Measurements from ENCODE around the gene GRPR. TPM values are rescaled to one million over a fixed set of nuclear protein-coding genes. Genes with fewer than 3 reads are reported as not detected.

The GRPR gene
- total RNA-seq, result not detected

DNA sequence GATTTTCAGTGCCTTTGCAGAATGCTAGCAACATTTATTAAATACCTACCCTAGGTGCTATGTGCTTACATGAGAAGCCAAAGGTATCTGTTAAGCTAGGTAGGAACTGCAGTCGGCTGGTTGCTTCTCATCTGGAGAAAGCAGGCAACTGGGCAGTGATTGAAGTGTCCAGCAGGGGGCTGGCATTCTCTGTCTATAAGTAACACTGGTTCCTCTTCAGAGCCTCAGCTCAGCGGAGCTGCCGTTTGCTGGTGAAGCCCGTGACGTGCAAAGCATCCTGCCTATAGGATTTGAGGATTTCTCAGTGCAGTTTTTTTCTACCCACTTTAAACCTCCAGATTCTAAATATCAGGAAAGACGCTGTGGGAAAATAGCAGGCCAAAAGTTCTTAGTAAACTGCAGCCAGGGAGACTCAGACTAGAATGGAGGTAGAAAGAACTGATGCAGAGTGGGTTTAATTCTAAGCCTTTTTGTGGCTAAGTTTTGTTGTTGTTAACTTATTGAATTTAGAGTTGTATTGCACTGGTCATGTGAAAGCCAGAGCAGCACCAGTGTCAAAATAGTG is at the start of gene GRPR:
TSS of gene GRPR (plus strand) at position 344 of the 565 bp plus-strand sequence. CDS start 389 bp downstream, outside the sequence.
- no peaks in the 10 kb centered on the region for H3K27me3 ChIP-seq
- no peaks in the 10 kb centered on the region for H3K36me3 ChIP-seq
- H3K9me3 ChIP-seq, result no peaks in the 10 kb centered on the region
- no peak for DNase-seq (ENCODE audit: extremely low spot score in 2 of 2)
- no peak within 1 kb of the TSS for H3K27ac ChIP-seq
- TF ChIP-seq, protein P1, sequence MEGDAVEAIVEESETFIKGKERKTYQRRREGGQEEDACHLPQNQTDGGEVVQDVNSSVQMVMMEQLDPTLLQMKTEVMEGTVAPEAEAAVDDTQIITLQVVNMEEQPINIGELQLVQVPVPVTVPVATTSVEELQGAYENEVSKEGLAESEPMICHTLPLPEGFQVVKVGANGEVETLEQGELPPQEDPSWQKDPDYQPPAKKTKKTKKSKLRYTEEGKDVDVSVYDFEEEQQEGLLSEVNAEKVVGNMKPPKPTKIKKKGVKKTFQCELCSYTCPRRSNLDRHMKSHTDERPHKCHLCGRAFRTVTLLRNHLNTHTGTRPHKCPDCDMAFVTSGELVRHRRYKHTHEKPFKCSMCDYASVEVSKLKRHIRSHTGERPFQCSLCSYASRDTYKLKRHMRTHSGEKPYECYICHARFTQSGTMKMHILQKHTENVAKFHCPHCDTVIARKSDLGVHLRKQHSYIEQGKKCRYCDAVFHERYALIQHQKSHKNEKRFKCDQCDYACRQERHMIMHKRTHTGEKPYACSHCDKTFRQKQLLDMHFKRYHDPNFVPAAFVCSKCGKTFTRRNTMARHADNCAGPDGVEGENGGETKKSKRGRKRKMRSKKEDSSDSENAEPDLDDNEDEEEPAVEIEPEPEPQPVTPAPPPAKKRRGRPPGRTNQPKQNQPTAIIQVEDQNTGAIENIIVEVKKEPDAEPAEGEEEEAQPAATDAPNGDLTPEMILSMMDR (IDR thresholded peaks at IDR 0.05), result peak in 2 of 3 experiments; percentile 40 to 47
- TF ChIP-seq POLR2A (IDR thresholded peaks at IDR 0.05), result no peak
- no peak within 1 kb of the TSS for H3K4me3 ChIP-seq
- H3K4me1 ChIP-seq, result no peaks in the 10 kb centered on the region
- intact Hi-C loops (cut with DNase I), result no loop called here

DNA sequence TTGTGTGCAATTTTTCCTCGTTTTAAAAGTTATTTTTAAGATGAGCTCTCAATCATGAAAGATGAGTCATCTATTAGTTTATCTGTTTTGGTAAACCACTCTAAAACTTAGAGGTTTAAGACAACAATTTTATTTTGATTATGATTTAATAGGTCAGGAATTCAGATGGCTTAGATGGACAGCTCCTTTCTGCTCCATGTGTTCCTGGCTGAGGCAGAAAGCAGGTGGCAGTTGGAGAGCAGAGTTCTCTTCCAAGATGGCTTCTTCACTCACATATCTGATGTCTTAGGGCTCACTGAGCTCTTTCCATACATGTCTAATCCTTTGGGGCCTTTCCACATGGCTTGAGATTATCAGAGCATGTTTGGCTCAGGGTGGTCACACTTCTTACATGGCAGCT is 48.3 kb upstream of the GRPR start:
- no peaks in the 10 kb centered on the region for H3K27me3 ChIP-seq
- intact Hi-C loops (cut with DNase I), result no loop called here

GRCh38 chrX:16076834-16077233 is 46.5 kb upstream of the GRPR start:
- intact Hi-C loops (cut with DNase I), result no loop called here
- Histone ChIP-seq H3K9me3 (no peaks in the 10 kb centered on the region), H3K4me3 (no peak overlapping the region), H3K36me3 (no peaks in the 10 kb centered on the region), H3K27me3 (no peaks in the 10 kb centered on the region), H3K4me1 (no peaks in the 10 kb centered on the region), H3K27ac (no peak overlapping the region)
- TF ChIP-seq POLR2A (IDR thresholded peaks at IDR 0.05) (no peak), POLR2AphosphoS5 (IDR thresholded peaks at IDR 0.05; ENCODE audit: insufficient read depth in 1 of 2, low read depth in 1 of 2) (no peak)
- TF ChIP-seq, protein P1 (IDR thresholded peaks at IDR 0.05), result no peak
- DNase-seq (ENCODE audit: extremely low spot score in 2 of 2), result no peak

More for the DNA sequence above, 48.3 kb upstream of the GRPR start:
- TF ChIP-seq, protein P1 (IDR thresholded peaks at IDR 0.05), result no peak
- no peak for TF ChIP-seq POLR2A (IDR thresholded peaks at IDR 0.05)
- no peak for TF ChIP-seq POLR2AphosphoS5 (IDR thresholded peaks at IDR 0.05; ENCODE audit: insufficient read depth in 1 of 2, low read depth in 1 of 2)
- no peak for DNase-seq (ENCODE audit: extremely low spot score in 2 of 2)
- Histone ChIP-seq H3K4me3 (no peak overlapping the region), H3K9me3 (no peaks in the 10 kb centered on the region), H3K4me1 (no peaks in the 10 kb centered on the region), H3K36me3 (no peaks in the 10 kb centered on the region), H3K27ac (no peak overlapping the region)

DNA sequence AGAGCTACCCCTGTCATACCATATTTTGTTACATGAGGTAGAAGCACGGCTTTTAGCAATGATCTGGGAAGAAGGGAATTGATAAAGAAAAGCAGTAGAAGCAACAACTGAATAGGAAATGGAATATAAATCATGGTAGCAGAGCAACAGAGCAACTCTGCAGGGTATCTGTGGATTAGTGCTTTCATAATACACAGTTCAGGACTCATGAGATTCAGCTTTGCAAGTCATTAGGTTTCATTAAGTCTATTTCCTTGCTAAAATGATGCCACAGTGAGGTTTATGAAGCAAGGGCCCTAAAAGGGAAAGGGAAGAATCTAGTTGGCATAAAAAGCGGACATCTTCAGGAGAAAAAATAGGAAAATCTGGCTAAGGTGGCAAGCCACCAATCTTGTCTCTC is 45.6 kb upstream of the GRPR start:
- H3K4me1 ChIP-seq, result no peaks in the 10 kb centered on the region
- no peak for DNase-seq (ENCODE audit: extremely low spot score in 2 of 2)
- H3K9me3 ChIP-seq, result no peaks in the 10 kb centered on the region
- no peak overlapping the region for H3K27ac ChIP-seq
- H3K27me3 ChIP-seq, result no peaks in the 10 kb centered on the region
- no peaks in the 10 kb centered on the region for H3K36me3 ChIP-seq
- intact Hi-C loops (cut with DNase I), result no loop called here
- H3K4me3 ChIP-seq, result no peak overlapping the region
- TF ChIP-seq POLR2A (IDR thresholded peaks at IDR 0.05), result no peak
- TF ChIP-seq POLR2AphosphoS5 (IDR thresholded peaks at IDR 0.05; ENCODE audit: insufficient read depth in 1 of 2, low read depth in 1 of 2), result no peak
- TF ChIP-seq, protein P1 (IDR thresholded peaks at IDR 0.05), result no peak

DNA sequence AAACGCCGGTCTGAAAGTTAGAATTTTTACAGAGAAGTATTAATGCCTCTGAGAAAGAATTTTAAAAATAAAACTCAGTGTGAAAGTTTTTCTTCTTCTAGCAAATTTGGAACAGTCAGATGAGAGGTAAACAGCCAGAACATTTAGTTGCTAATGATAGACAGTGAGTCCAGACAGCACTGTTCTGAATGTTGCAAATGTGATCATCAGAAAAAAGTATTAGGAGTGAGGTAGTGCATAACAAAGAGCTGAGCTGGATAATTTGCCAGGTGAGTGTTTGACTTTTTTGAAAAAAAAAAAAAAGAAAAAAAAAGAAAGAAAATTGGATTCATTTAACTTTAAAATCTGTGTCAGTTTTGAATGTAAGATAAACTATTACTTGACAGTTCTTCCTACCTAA is 42.0 kb upstream of the GRPR start:
- Histone ChIP-seq H3K36me3 (no peaks in the 10 kb centered on the region), H3K4me3 (no peak overlapping the region), H3K27me3 (no peaks in the 10 kb centered on the region), H3K4me1 (no peaks in the 10 kb centered on the region), H3K9me3 (no peaks in the 10 kb centered on the region), H3K27ac (no peak overlapping the region)
- TF ChIP-seq POLR2A (IDR thresholded peaks at IDR 0.05) (no peak), POLR2AphosphoS5 (IDR thresholded peaks at IDR 0.05; ENCODE audit: insufficient read depth in 1 of 2, low read depth in 1 of 2) (no peak)
- TF ChIP-seq, protein P1 (IDR thresholded peaks at IDR 0.05), result no peak
- DNase-seq (ENCODE audit: extremely low spot score in 2 of 2), result no peak
- intact Hi-C loops (cut with DNase I), result no loop called here

Data from vagina (tissue), 2 donors.